ENCODE data around the gene OR2T2.
"Not testable (repeated sequence)": the region's sequence is repeated elsewhere in the genome, so short reads cannot be mapped to it uniquely, and the experiment has no call there.

The OR2T2 gene

GRCh38 chr1:248450466-248451145 is 5.2 kb downstream of the OR2T2 start:
- DNase-seq = not testable (repeated sequence)

- DNase-seq = not testable (repeated sequence)
Observed at GRCh38 chr1:248453619-248454018, 8.2 kb downstream of the OR2T2 start.

GRCh38 chr1:248455045-248455444 is 9.6 kb downstream of the OR2T2 start:
- DNase-seq = not testable (repeated sequence)

GRCh38 chr1:248456635-248457034 is 11.2 kb downstream of the OR2T2 start:
- not testable (repeated sequence) for DNase-seq

- DNase-seq = not testable (repeated sequence)
Observed at GRCh38 chr1:248459117-248459516, 13.7 kb downstream of the OR2T2 start.

GRCh38 chr1:248471154-248471553 is 25.7 kb downstream of the OR2T2 start:
- no peak for DNase-seq

- DNase-seq = not testable (repeated sequence)
Observed at GRCh38 chr1:248472111-248472510, 26.7 kb downstream of the OR2T2 start.

GRCh38 chr1:248473051-248473450 is 27.6 kb downstream of the OR2T2 start, which contains the start of gene OR2T3:
Gene OR2T3 (plus strand): TSS chr1:248473351. CDS start chr1:248473351, 0 bp downstream.
- not testable (repeated sequence) for DNase-seq

GRCh38 chr1:248475660-248476059 is 30.2 kb downstream of the OR2T2 start:
- not testable (repeated sequence) for DNase-seq

- not testable (repeated sequence) for DNase-seq
Observed at GRCh38 chr1:248481686-248482579, 36.5 kb downstream of the OR2T2 start.

- DNase-seq = not testable (repeated sequence)
Observed at GRCh38 chr1:248488289-248488688, 42.9 kb downstream of the OR2T2 start, which contains the start of gene OR2T5. Gene OR2T5 (plus strand): TSS chr1:248488589. CDS start chr1:248488589, 0 bp downstream.

- DNase-seq = not testable (repeated sequence)
Observed at GRCh38 chr1:248496661-248497060, 51.2 kb downstream of the OR2T2 start.

GRCh38 chr1:248500305-248501035 is 55.0 kb downstream of the OR2T2 start:
- not testable (repeated sequence) for DNase-seq

Data from inflammatory macrophage (primary cell).